GM12801 (cell line): Measurements from ENCODE around the gene HLCS.

ENCODE experiments used
- TF ChIP-seq, protein P1 (sequence below): IDR thresholded peaks from one replicate; pipeline ENCODE4 v1.5.1; 2011; ENCODE audit warnings: control low read depth; ENCODE audit not compliant: insufficient read length; ENCODE audit errors: extremely low read depth

Gene HLCS

GRCh38 chr21:36887963-36888362 is 78.5 kb downstream of the HLCS start:
- TF ChIP-seq, protein P1, sequence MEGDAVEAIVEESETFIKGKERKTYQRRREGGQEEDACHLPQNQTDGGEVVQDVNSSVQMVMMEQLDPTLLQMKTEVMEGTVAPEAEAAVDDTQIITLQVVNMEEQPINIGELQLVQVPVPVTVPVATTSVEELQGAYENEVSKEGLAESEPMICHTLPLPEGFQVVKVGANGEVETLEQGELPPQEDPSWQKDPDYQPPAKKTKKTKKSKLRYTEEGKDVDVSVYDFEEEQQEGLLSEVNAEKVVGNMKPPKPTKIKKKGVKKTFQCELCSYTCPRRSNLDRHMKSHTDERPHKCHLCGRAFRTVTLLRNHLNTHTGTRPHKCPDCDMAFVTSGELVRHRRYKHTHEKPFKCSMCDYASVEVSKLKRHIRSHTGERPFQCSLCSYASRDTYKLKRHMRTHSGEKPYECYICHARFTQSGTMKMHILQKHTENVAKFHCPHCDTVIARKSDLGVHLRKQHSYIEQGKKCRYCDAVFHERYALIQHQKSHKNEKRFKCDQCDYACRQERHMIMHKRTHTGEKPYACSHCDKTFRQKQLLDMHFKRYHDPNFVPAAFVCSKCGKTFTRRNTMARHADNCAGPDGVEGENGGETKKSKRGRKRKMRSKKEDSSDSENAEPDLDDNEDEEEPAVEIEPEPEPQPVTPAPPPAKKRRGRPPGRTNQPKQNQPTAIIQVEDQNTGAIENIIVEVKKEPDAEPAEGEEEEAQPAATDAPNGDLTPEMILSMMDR: no peak

- TF ChIP-seq, protein P1: no peak
Observed at GRCh38 chr21:36883532-36884486, 82.7 kb downstream of the HLCS start.

DNA sequence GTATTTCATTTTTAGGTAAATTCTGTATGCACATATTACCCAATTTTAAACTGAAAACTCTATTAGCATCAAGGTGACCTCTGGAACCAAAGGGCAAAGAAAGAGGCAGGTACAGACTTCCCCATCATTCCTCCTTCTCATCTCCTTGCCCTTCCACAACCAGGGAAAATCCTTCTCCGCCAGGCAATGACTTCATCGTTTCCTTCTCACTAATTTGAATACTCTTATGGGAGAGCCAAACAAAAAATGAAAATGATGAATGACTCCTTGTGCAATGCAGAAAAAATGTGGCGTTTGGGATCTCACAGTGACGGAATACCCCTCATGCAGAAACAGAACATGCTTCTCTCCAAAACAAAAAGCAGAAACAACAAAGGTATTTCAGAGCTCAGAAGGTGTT is 83.7 kb downstream of the HLCS start:
- TF ChIP-seq, protein P1: no peak

- TF ChIP-seq, protein P1: no peak
Observed at GRCh38 chr21:36881228-36881627, 85.2 kb downstream of the HLCS start.

- TF ChIP-seq, protein P1: no peak
Observed at GRCh38 chr21:36879827-36880226, 86.6 kb downstream of the HLCS start.

GRCh38 chr21:36877741-36878140 is 88.7 kb downstream of the HLCS start:
- TF ChIP-seq, protein P1: no peak

GRCh38 chr21:36874665-36875064 is 91.8 kb downstream of the HLCS start:
- TF ChIP-seq, protein P1: no peak
